A549 (cell line): ENCODE data around the gene POMT2. TPM values are rescaled to one million over a fixed set of nuclear protein-coding genes. Genes with fewer than 3 reads are reported as not detected.
A peak's percentile ranks its signal among the peaks of the same experiment; 100 is the strongest.

Experiments used
- ATAC-seq, 2 experiments: fragments of 200-7000 bp in 1 of 2; fragments of >200 bp in 1 of 2; cut with Nextera tagmentation in 1 of 2; cut with Tn5 transposase in 1 of 2; 3 replicates each; pipeline versions ENCODE4 v1.8.0 to v1.9.1; 2018 to 2020; ENCODE audit warnings: mild to moderate bottlenecking in 1 of 2, moderate library complexity in 1 of 2
- CTCF ChIA-PET: fragments of 300-600 bp; sonication (Branson Sonifier 250); formaldehyde crosslinking; extraction: SDS; loops from one replicate; lab custom pipeline; 2021; ENCODE audit warnings: antibody characterized with exemption, inconsistent platforms; lab: Yijun Ruan, JAX
- POLR2A ChIA-PET: fragments of 350-600 bp; formaldehyde crosslinking; extraction: SDS; loops from one replicate; lab custom pipeline; 2021; ENCODE audit warnings: antibody characterized with exemption, inconsistent platforms; lab: Yijun Ruan, JAX
- DNase-seq, 2 experiments: peaks; one replicate each; pipeline versions ENCODE4 v3.0.0 to v3.0.0-alpha.2; 2011 to 2016; ENCODE audit warnings: low read depth in 1 of 2, low spot score in 1 of 2
- FAIRE-seq: peaks from 2 replicates; lab custom pipeline; 2011; peaks lifted over from hg19 to GRCh38; lab: Jason Lieb, UNC
- H3K27ac ChIP-seq, 2 experiments: fragments of >200 bp; sonication (Bioruptor Twin); formaldehyde crosslinking; 3 replicates each; pipeline ENCODE4 v1.5.1; 2016 to 2017
- H3K4me1 ChIP-seq: fragments of >200 bp; sonication (Bioruptor Twin); formaldehyde crosslinking; 3 replicates; pipeline ENCODE4 v1.6.1; 2016
- H3K4me2 ChIP-seq: fragments of >200 bp; sonication (Bioruptor Twin); formaldehyde crosslinking; 3 replicates; pipeline ENCODE4 v1.6.1; 2016
- H3K4me3 ChIP-seq: fragments of >200 bp; sonication (Bioruptor Twin); formaldehyde crosslinking; 3 replicates; pipeline ENCODE4 v1.5.1; 2016
- H3K9me3 ChIP-seq: fragments of >200 bp; sonication (Bioruptor Twin); formaldehyde crosslinking; 3 replicates; pipeline ENCODE4 v1.6.1; 2016
- BCL3 ChIP-seq: fragments of >200 bp; sonication (Bioruptor Twin); formaldehyde crosslinking; IDR thresholded peaks from 3 replicates; pipeline ENCODE4 v1.6.1; 2016
- CEBPB ChIP-seq, 2 experiments: fragments of >200 bp in 1 of 2; sonication (Bioruptor Twin) in 1 of 2; formaldehyde crosslinking in 1 of 2; IDR thresholded peaks; 2 replicates each; pipeline ENCODE4 v1.6.1; 2012 to 2016
- CTCF ChIP-seq: fragments of >200 bp; sonication (Bioruptor Twin); formaldehyde crosslinking; IDR thresholded peaks from 3 replicates; pipeline ENCODE4 v1.5.1; 2016
- ELK1 ChIP-seq: fragments of 150-350 bp; IDR thresholded peaks from 2 replicates; pipeline ENCODE4 v1.6.1; 2014; ENCODE audit warnings: low read depth, mild to moderate bottlenecking, low read length
- EP300 ChIP-seq, 2 experiments: fragments of >200 bp; sonication (Bioruptor Twin); formaldehyde crosslinking; IDR thresholded peaks; 2 replicates in 1 of 2; 3 replicates in 1 of 2; pipeline ENCODE4 v1.6.1; 2016 to 2017
- ESRRA ChIP-seq: fragments of 150-350 bp; IDR thresholded peaks from 2 replicates; pipeline ENCODE4 v1.6.1; 2014; ENCODE audit warnings: mild to moderate bottlenecking, low read length, borderline replicate concordance
- FOSL2 ChIP-seq, 2 experiments: fragments of 450-650 bp in 1 of 2; fragments of >200 bp in 1 of 2; sonication (Bioruptor Twin) in 1 of 2; formaldehyde crosslinking; IDR thresholded peaks; 2 replicates each; pipeline versions ENCODE4 v1.5.0 to v1.6.1; 2016 to 2020; ENCODE audit warnings: mild to moderate bottlenecking in 1 of 2, moderate library complexity in 1 of 2
- HES2 ChIP-seq: fragments of >200 bp; sonication (Bioruptor Twin); formaldehyde crosslinking; IDR thresholded peaks from 2 replicates; pipeline ENCODE4 v1.6.1; 2016
- HOXB5 ChIP-seq: fragments of 250-450 bp; sonication (Bioruptor Pico); IDR thresholded peaks from 2 replicates; pipeline ENCODE4 v1.5.0; 2020; ENCODE audit warnings: mild to moderate bottlenecking, moderate library complexity
- JUN ChIP-seq, 2 experiments: fragments of >200 bp; sonication (Bioruptor Twin); formaldehyde crosslinking; IDR thresholded peaks; 2 replicates in 1 of 2; 3 replicates in 1 of 2; pipeline ENCODE4 v1.6.1; 2016 to 2017
- MAX ChIP-seq: IDR thresholded peaks from 2 replicates; pipeline ENCODE4 v1.6.1; 2012
- MYC ChIP-seq: IDR thresholded peaks from 2 replicates; pipeline ENCODE4 v1.6.1; 2012; ENCODE audit warnings: mild to moderate bottlenecking, inconsistent platforms, low read length, improper control_type of control experiment, borderline replicate concordance
- POLR2A ChIP-seq: IDR thresholded peaks from 2 replicates; pipeline ENCODE4 v1.6.1; 2012; ENCODE audit warnings: mild to moderate bottlenecking, low read length
- RAD21 ChIP-seq, 2 experiments: fragments of >200 bp in 1 of 2; sonication (Bioruptor Twin) in 1 of 2; formaldehyde crosslinking in 1 of 2; IDR thresholded peaks in 1 of 2; conservative IDR thresholded peaks in 1 of 2; 2 replicates in 1 of 2; 3 replicates in 1 of 2; pipeline ENCODE4 v1.6.1; 2012 to 2018; ENCODE audit warnings: inconsistent platforms in 1 of 2
- RCOR1 ChIP-seq: fragments of 150-350 bp; IDR thresholded peaks from 2 replicates; pipeline ENCODE4 v1.6.1; 2014; ENCODE audit warnings: antibody characterized with exemption, low read length, low read depth
- REST ChIP-seq: fragments of 200-600 bp; sonication (generic); IDR thresholded peaks from 2 replicates; pipeline ENCODE4 v1.6.1; 2016; ENCODE audit warnings: antibody characterized with exemption, mild to moderate bottlenecking, moderate library complexity
- RFX5 ChIP-seq: fragments of 450-650 bp; IDR thresholded peaks from 2 replicates; pipeline ENCODE4 v1.7.1; 2014; ENCODE audit warnings: antibody characterized with exemption, mild to moderate bottlenecking, moderate library complexity
- SMC3 ChIP-seq: fragments of >200 bp; sonication (Bioruptor Twin); formaldehyde crosslinking; IDR thresholded peaks from 3 replicates; pipeline ENCODE4 v1.6.1; 2018; ENCODE audit warnings: inconsistent platforms
- TP53 ChIP-seq: fragments of 250-450 bp; sonication (Bioruptor Pico); IDR thresholded peaks from 2 replicates; pipeline ENCODE4 v1.5.0; 2021; ENCODE audit warnings: mild to moderate bottlenecking, moderate library complexity
- ZC3H11A ChIP-seq: fragments of 450-650 bp; IDR thresholded peaks from 2 replicates; pipeline ENCODE4 v1.6.1; 2014; ENCODE audit warnings: antibody characterized with exemption, mild to moderate bottlenecking
- ZFP36 ChIP-seq: fragments of 450-650 bp; IDR thresholded peaks from 2 replicates; pipeline ENCODE4 v1.6.1; 2014; ENCODE audit warnings: borderline replicate concordance; ENCODE audit not compliant: partially characterized antibody
- ZNF302 ChIP-seq: fragments of 250-450 bp; sonication (Bioruptor Pico); IDR thresholded peaks from 2 replicates; pipeline ENCODE4 v1.9.0; 2021; ENCODE audit warnings: inconsistent platforms, mild to moderate bottlenecking, moderate library complexity
- ZSCAN20 ChIP-seq: fragments of 250-450 bp; sonication (Bioruptor Pico); IDR thresholded peaks from 2 replicates; pipeline ENCODE4 v1.8.0; 2022; ENCODE audit warnings: mild to moderate bottlenecking, moderate library complexity
- WGBS: methylation state at CpG from one replicate; pipeline ENCODE4 v1.1.6; 2017; ENCODE audit errors: missing lambda C conversion rate; 5-methylcytosine and 5-hydroxymethylcytosine counted together
- polyA plus RNA-seq, 4 experiments: library from polyadenylated mRNA; depleted of rRNA in 3 of 4; stranded (reverse); fragments of >200 nt; fragmentation: RNase III in 1 of 4; extraction: RNeasy Plus Mini Kit Qiagen cat#74134 plus additional on column Dnase treatment in 1 of 4; gene quantifications; 2 replicates in 3 of 4; 3 replicates in 1 of 4; pipeline ENCODE4 v1.2.3, GENCODE V29; 2011 to 2017

The POMT2 gene
- polyA plus RNA-seq, 2 of the 4 experiments (the other 2 are of a cell fraction): 27.1 to 38.7 TPM

GRCh38 chr14:77271113-77271710 is 49.5 kb downstream of the POMT2 start, which contains the start of gene NGB:
Gene NGB, minus strand, starts transcription at chr14:77271206. Its CDS starts 269 bp downstream, at chr14:77270937.
- FAIRE-seq: no peak
- Histone ChIP-seq H3K4me3 (peak within 1 kb of the TSS; percentile 24; the same call in 2 of the 3 replicates), H3K4me2 (peak within 1 kb of the TSS; percentile 61), H3K9me3 (0 out of 3 replicates have a peak, but pooled peaks cover 5% of the 10 kb centered on the region), H3K27ac (no peak within 1 kb of the TSS), H3K4me1 (peaks cover 8% of the 10 kb centered on the region; the same call in 1 of the 3 replicates)
- WGBS: 62% methylated on average over 4 of the region's 38 CpGs
- ChIA-PET CTCF (interaction anchor here (0.6 kb wide), 1 partner anchor 209 kb away, joined by 3 read pairs; no protein-coding TSS in a partner anchor), POLR2A (no interaction called here)
- no peak for TF ChIP-seq FOSL2 (IDR thresholded peaks at IDR 0.05)
- no peak for TF ChIP-seq FOSL2 (CRISPR knock-in tag; IDR thresholded peaks at IDR 0.05)
- no peak for TF ChIP-seq ELK1
- TF ChIP-seq ZFP36: no peak
- TF ChIP-seq SMC3: no peak
- no peak for TF ChIP-seq CTCF
- no peak for TF ChIP-seq MYC
- TF ChIP-seq ZSCAN20: no peak
- TF ChIP-seq ESRRA: no peak
- TF ChIP-seq RAD21 (conservative IDR thresholded peaks at IDR 0.05 in 1 of 2, IDR thresholded peaks at IDR 0.05 in 1 of 2): no peak
- no peak for TF ChIP-seq HES2
- TF ChIP-seq RFX5: no peak
- TF ChIP-seq BCL3: no peak
- DNase-seq: no peak
- no peak for ATAC-seq

GRCh38 chr14:77270361-77271112 is 50.1 kb downstream of the POMT2 start:
- Histone ChIP-seq H3K4me1 (peaks cover 8% of the 10 kb centered on the region; the same call in 1 of the 3 replicates), H3K4me2 (peak overlapping the region; percentile 61), H3K27ac (no peak overlapping the region), H3K9me3 (0 out of 3 replicates have a peak, but pooled peaks cover 5% of the 10 kb centered on the region), H3K4me3 (peak overlapping the region; percentile 24; the same call in 2 of the 3 replicates)
- FAIRE-seq (no peak), DNase-seq (no peak), ATAC-seq (peak in 1 of 2 experiments; percentile 54; a peak in 3 of 6 replicates)
- WGBS: 29% methylated on average over 19 of the region's 84 CpGs
- TF ChIP-seq RCOR1 (no peak), MAX (no peak), ZSCAN20 (no peak), ZC3H11A (no peak), HOXB5 (CRISPR knock-in tag) (no peak), HES2 (no peak), TP53 (CRISPR knock-in tag) (no peak), ZNF302 (CRISPR knock-in tag) (no peak), ESRRA (no peak), EP300 (IDR thresholded peaks at IDR 0.05) (no peak), JUN (IDR thresholded peaks at IDR 0.05) (no peak), CEBPB (IDR thresholded peaks at IDR 0.05) (no peak), POLR2A (no peak), REST (no peak)
- ChIA-PET CTCF (interaction anchor here (1.0 to 1.5 kb wide), 2 partner anchors 13 to 58 kb away, joined by 3 to 4 read pairs; no protein-coding TSS in a partner anchor), POLR2A (no interaction called here)
